Measurements from ENCODE around the gene DENND6B.
"Not testable (repeated sequence)": the region's sequence is repeated elsewhere in the genome, so short reads cannot be mapped to it uniquely, and the experiment has no call there.

DENND6B gene

DNA sequence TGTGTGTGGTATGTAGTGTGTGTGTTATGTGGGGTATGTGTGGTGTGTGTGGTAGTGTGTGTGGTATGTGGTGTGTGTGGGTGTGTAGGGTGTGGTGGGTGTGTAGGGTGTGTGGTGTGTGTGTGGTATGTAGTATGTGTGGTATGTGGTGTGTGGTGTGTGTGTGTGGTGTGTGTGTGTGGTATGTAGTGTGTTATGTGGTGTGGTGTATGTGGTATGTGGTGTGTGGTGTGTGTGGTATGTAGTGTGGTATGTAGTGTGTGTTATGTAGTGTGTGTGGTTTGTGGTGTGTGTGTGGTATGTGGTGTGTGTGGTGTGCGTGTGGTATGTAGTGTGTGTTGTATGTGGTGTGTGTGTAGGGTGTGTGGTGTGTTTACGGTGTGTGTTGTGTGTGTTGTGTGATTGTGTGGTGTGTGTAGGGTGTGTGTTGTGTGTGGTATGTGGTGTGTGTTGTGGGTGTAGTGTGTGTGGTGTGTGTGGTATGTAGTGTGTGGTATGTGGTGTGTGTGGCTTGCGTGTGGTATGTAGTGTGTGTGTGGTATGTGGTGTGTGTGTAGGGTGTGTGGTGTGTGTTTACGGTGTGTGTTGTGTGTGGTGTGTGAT is 12.1 kb upstream of the DENND6B start:
- no peak for DNase-seq (ENCODE audit: low read depth)

GRCh38 chr22:50338042-50338573 is 11.3 kb upstream of the DENND6B start:
- no peak for DNase-seq (ENCODE audit: low read depth)

DNA sequence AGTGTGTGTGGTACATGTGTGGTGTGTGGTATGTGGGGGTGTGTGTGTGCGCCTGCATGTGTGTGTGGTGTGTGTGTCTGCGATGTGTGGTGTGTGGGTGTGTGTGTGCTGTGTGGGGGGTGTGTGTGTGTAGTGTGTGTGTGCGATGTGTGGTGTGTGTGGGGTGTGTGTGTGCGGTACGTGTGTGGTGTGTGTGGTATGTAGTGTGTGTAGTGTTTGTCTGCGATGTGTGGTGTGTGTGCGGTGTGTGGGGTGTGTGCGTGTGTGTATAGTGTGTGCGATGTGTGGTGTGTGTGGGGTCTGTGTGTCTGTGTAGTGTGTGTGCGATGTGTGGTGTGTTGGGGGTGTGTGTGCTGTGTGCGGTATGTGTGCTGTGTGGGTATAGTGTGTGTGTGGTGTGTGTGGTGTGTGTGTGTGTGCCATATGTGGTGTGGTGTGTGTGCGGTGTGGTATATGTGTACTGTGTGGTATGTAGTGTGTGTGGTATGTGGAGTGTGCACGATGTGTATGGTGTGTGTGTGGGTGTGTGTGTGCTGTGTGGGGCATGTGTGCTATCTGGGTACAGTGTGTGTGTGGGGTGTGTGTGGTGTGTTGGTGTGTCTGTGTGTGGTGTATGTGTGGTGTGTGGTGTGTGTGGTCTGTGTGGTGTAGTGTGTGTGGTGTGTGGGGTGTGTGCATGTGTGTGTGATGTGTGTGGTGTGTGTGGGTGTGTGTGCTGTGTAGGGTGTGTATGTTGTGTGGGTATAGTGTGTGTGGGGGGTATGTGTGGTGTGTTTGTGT is 10.6 kb upstream of the DENND6B start:
- DNase-seq (ENCODE audit: low read depth): no peak

DNA sequence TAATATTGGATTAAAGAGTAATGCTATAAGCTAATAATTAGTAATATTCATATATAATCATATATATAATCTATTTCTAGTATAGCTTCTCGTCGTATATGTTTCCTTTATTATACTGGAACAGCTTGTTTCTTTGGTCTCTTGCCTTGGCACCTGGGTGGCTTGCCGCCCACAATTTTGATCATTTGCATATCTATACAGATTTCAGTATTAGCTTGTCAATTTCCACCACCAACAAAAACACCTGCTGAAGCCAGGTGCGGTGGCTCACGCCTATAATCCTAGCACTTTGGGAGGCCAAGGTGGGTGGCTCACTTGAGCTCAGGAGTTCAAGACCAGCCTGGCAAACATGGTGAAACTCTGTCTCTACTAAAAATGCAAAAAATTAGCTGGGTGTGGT is 7.6 kb upstream of the DENND6B start:
- not testable (repeated sequence) for DNase-seq (ENCODE audit: low read depth)

DNA sequence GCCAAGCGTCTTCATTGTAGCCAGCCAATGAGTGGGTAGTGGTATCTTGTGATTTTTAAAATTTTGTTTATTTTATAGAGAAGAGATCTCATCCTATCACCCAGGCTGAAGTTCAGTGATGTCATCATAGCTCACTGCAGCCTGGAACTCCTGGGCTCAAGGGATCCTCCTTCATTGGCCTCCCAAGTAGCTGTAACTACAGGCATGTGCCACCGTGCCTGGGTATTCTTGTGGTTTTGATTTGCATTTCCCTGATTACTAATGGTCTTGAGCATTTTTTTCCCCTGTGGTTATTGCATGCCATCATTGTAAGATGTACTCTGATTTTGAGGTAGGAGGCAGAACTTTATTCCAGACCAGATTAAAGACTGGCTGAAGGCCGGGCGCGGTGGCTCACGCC is 2.4 kb upstream of the DENND6B start:
- no peak for DNase-seq (ENCODE audit: low read depth)

- DNase-seq (ENCODE audit: low read depth): no peak
Observed at GRCh38 chr22:50327711-50328019, 853 bp upstream of the DENND6B start.

GRCh38 chr22:50326225-50326955 is 422 bp downstream of the DENND6B start:
- no peak for DNase-seq (ENCODE audit: low read depth)

DNA sequence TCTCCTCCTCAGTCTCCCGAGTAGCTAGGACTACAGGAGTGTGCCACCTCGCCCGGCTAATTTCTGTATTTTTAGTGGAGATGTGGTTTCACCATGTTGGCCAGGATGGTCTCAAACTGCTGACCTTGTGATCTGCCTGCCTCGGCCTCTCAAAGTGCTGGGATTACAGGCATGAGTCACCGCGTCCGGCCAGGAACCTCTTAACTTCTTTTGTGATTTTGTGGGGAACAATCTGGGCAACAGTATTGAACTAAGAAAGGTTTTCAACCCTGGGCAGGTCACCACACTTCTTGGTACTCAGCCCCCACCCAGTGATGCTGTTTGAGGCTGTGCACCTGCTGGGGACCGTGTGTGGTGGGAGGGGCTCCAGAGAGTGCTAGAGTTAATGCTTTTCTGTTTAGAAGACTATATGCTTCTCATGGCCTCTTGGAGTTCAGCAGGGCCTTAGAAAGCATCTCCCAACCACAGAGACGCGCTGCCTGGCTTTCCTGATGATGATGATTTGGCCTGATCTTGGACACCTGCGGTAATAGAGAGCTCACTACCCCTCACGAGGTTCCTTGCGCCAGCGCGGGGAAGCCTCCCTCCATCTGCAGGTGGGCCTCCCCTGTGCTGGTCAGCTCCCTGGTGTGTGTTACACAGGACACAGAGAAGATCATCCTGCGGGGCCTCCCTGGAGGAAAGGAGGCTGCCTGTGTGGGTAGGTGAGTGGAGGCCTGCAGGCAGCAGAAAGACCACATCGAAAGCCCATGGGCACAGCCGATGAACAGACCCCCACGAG is 1.2 kb downstream of the DENND6B start:
- no peak for DNase-seq (ENCODE audit: low read depth)

DNA sequence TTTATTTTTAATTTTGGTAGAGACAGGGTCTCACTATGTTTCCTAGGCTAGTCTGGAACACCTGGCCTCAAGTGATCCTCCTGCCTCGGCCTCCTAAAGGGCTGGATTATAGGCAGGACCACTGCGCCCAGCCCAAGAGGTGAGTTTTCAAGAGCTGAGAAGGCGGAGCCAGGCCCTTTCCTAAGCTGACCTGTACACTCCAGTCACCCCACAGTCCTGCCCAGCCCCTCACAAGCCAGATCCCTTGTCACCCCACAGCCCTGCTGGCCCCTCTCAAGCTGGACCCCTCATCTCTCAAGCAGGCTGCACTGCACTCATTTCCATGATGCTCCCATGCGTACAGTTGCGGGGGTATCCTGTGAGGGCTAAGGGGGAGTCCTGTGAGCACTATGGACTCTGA is 2.9 kb downstream of the DENND6B start:
- no peak for DNase-seq (ENCODE audit: low read depth)

GRCh38 chr22:50322382-50323104 is 4.3 kb downstream of the DENND6B start:
- DNase-seq (ENCODE audit: low read depth): not testable (repeated sequence)

GRCh38 chr22:50320671-50321325 is 6.0 kb downstream of the DENND6B start:
- no peak for DNase-seq (ENCODE audit: low read depth)

- no peak for DNase-seq (ENCODE audit: low read depth)
Observed at GRCh38 chr22:50320116-50320515, 6.7 kb downstream of the DENND6B start.

- DNase-seq (ENCODE audit: low read depth): no peak
Observed at GRCh38 chr22:50319503-50319951, 7.3 kb downstream of the DENND6B start.

DNA sequence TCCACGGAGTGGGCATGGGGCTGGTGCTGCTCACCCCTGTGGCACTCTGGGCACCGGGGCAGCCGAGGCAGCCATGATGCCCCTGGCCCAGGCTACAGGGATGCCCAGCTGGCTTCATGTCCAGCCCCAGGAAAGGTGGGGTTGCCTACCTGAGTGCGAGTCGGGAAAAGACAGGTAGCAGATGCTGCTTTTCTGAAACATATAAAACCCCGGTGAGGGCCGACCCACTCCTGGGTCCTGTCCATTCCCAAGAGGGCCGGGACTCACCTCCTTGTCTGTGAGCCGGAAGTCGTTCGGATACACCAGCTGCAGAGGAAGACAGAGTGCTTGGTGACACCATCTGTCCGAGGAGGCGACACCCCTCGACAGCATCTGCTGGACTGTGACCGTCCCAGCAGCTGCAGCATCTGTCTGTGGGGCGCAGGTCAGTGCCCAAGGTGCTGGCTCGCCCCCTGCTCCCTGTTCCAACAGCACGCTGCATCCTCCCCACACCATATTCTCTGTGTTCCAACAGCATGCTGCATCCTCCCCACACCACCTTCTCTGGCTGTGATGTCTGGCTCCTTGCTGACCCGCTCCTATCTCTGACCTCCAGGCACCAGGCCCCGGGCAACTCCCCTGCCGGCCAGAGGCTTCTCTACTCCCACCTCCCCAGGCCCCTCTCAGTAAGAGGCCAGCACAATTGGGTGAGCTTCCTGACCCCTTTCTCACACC is 8.0 kb downstream of the DENND6B start:
- DNase-seq (ENCODE audit: low read depth): no peak

DNA sequence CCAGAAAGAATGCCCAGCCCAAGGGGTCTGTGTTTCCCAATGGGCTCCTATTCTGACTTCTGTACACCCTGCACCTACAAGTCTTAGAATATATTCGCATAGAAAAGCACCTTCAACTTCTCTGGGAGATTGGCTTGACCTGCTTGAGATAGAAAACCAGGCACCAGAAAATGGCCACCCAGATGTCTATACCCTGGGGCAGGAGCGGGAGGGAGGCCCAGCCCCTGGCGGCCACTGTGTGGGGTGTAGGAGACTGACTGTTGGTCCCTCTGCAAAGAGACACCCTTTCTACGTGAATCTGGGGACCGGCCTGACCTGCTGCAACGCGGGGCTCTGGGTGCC is 8.5 kb downstream of the DENND6B start:
- no peak for DNase-seq (ENCODE audit: low read depth)

- DNase-seq (ENCODE audit: low read depth): no peak
Observed at GRCh38 chr22:50317674-50318073, 9.1 kb downstream of the DENND6B start.

DNA sequence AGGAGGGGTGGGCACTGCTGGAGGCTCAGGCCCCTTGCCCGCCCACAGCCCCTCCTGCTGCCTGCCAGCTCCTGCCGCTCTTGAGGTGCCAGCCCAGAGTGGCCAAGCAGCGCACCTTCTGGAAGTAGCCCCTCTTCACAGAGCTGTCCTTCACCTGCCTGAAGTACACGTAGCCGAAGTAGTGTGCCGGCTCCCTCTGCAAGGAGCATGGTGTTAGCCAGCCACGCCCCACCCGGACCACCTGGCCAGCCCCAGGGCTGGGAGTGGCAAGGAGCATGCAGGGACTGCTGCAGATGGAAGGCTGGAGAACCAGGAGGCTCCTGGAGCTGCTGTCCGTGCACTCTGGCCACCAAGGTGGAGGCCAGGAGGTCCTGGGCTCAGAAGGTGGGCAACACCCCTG is 9.6 kb downstream of the DENND6B start:
- no peak for DNase-seq (ENCODE audit: low read depth)

DNA sequence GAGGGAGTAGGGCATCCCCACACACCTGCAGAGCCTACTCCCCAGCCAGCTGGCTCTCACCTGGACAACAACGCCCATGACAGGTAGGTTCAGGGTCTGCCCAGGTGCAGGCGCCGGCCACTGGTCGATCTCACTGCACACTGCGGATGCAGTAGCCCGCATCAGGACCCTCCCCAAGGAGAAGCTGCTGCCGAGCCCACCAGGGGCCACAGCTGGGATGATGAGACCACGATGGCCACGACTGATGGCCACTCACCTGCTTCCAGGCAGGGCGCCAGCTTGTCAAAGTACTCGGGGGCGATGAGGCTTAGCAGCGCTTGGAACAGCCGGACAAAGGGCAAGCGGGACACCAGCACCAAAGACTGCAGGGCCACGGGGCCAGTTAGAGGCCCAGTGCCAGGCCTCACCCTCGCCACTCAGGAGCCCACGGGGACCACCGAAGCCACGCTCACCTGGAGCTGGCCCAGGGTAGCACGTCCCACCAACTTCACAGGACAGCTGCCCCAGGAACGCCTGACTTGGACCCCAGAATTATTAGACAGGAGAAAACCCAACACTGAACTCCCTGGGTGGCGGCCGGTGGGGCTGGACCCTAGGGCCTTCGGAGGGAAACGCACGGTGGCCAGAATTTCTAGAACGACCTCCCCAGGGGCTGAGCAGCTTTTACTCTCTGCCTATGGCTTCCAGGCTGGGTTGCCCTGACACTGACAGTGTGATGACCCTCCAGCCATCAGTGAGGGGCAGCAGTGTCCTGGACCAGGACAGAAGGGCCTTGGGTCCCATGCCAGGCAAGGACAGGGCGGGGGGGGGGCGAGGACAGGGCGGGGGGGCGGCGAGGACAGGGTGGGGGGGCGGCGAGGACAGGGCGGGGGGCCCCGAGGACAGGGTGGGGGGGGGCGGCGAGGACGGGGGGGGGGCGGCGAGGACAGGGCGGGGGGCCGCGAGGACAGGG is 10.4 kb downstream of the DENND6B start:
- DNase-seq (ENCODE audit: low read depth): no peak
